ENCODE results near the gene CFB.

DNA sequence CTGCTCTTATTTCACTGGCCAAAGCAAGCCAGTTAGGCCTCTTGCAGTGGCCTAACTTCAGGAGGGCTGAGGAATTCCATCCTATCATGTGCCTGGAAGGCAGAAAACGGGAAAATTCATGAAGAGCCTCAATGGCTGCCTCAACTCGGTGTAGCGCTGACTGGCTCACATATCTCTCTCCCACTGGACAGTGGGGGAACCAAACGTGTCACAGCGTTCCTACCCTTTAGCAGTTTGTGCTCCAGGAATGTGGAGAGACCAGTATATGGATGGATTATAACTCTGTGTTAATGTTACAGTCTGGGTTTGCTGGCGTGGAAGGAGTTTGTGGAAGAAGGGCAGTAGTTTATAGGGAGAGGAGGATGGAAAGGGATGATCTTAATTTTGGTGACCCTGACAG, 30.1 kb upstream of the CFB start:
- TF ChIP-seq, protein P1, sequence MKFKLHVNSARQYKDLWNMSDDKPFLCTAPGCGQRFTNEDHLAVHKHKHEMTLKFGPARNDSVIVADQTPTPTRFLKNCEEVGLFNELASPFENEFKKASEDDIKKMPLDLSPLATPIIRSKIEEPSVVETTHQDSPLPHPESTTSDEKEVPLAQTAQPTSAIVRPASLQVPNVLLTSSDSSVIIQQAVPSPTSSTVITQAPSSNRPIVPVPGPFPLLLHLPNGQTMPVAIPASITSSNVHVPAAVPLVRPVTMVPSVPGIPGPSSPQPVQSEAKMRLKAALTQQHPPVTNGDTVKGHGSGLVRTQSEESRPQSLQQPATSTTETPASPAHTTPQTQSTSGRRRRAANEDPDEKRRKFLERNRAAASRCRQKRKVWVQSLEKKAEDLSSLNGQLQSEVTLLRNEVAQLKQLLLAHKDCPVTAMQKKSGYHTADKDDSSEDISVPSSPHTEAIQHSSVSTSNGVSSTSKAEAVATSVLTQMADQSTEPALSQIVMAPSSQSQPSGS (CRISPR knock-in tag; IDR thresholded peaks at IDR 0.05; ENCODE audit: borderline replicate concordance, low read depth) = no peak
- TF ChIP-seq, protein P2, sequence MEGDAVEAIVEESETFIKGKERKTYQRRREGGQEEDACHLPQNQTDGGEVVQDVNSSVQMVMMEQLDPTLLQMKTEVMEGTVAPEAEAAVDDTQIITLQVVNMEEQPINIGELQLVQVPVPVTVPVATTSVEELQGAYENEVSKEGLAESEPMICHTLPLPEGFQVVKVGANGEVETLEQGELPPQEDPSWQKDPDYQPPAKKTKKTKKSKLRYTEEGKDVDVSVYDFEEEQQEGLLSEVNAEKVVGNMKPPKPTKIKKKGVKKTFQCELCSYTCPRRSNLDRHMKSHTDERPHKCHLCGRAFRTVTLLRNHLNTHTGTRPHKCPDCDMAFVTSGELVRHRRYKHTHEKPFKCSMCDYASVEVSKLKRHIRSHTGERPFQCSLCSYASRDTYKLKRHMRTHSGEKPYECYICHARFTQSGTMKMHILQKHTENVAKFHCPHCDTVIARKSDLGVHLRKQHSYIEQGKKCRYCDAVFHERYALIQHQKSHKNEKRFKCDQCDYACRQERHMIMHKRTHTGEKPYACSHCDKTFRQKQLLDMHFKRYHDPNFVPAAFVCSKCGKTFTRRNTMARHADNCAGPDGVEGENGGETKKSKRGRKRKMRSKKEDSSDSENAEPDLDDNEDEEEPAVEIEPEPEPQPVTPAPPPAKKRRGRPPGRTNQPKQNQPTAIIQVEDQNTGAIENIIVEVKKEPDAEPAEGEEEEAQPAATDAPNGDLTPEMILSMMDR (IDR thresholded peaks at IDR 0.05) = no peak
- TF ChIP-seq TP53 (CRISPR knock-in tag; IDR thresholded peaks at IDR 0.05) = no peak
- TF ChIP-seq, protein P3, sequence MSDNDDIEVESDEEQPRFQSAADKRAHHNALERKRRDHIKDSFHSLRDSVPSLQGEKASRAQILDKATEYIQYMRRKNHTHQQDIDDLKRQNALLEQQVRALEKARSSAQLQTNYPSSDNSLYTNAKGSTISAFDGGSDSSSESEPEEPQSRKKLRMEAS (CRISPR knock-in tag; IDR thresholded peaks at IDR 0.05) = no peak
- TF ChIP-seq NFYB (CRISPR knock-in tag; conservative IDR thresholded peaks at IDR 0.05; ENCODE audit: low read depth) = no peak
- no peak for TF ChIP-seq MYBL2 (CRISPR knock-in tag; IDR thresholded peaks at IDR 0.05)
- TF ChIP-seq CBFB (CRISPR knock-in tag; IDR thresholded peaks at IDR 0.05; ENCODE audit: low read depth) = no peak
- no peak for TF ChIP-seq GABPB1 (CRISPR knock-in tag; IDR thresholded peaks at IDR 0.05)
- TF ChIP-seq FOXP1 (CRISPR knock-in tag; IDR thresholded peaks at IDR 0.05; ENCODE audit: borderline replicate concordance) = no peak
- TF ChIP-seq, protein P4, sequence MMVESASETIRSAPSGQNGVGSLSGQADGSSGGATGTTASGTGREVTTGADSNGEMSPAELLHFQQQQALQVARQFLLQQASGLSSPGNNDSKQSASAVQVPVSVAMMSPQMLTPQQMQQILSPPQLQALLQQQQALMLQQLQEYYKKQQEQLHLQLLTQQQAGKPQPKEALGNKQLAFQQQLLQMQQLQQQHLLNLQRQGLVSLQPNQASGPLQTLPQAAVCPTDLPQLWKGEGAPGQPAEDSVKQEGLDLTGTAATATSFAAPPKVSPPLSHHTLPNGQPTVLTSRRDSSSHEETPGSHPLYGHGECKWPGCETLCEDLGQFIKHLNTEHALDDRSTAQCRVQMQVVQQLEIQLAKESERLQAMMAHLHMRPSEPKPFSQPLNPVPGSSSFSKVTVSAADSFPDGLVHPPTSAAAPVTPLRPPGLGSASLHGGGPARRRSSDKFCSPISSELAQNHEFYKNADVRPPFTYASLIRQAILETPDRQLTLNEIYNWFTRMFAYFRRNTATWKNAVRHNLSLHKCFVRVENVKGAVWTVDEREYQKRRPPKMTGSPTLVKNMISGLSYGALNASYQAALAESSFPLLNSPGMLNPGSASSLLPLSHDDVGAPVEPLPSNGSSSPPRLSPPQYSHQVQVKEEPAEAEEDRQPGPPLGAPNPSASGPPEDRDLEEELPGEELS (CRISPR knock-in tag; IDR thresholded peaks at IDR 0.05) = no peak
